OCI-LY3 (cell line): ENCODE results near the gene PHF3.

Source experiments
- H2AFZ ChIP-seq: fragments of 200-600, 300-600 bp; shearing (Covaris generic); 2 replicates; pipeline ENCODE4 v1.6.0; 2014; ENCODE audit warnings: antibody characterized with exemption, low read depth, low read length
- H3K27ac ChIP-seq: fragments of 200-600, 300-600 bp; sonication (generic); 2 replicates; pipeline ENCODE4 v1.5.1; 2014; ENCODE audit warnings: mild to moderate bottlenecking, low read length, moderate library complexity, mixed read lengths
- H3K27me3 ChIP-seq: fragments of 200-600, 300-600 bp; sonication (generic); 2 replicates; pipeline ENCODE4 v1.6.1; 2014; ENCODE audit warnings: low read depth, low read length, mixed read lengths
- H3K36me3 ChIP-seq: fragments of 200-600, 300-600 bp; sonication (generic); replicated peaks from 2 replicates; pipeline ENCODE3; 2014; ENCODE audit warnings: low read depth, low read length, mixed read lengths
- H3K4me1 ChIP-seq: fragments of 300-600, 200-600 bp; sonication (generic); 2 replicates; pipeline ENCODE4 v1.6.1; 2014; ENCODE audit warnings: low read length, mixed read lengths
- H3K4me2 ChIP-seq: fragments of 200-600, 300-600 bp; sonication (generic); 2 replicates; pipeline ENCODE4 v1.6.1; 2014; ENCODE audit warnings: low read length, mixed read lengths
- H3K4me3 ChIP-seq: fragments of 300-600, 200-600 bp; sonication (generic); 2 replicates; pipeline ENCODE4 v1.5.1; 2014; ENCODE audit warnings: antibody characterized with exemption, mild to moderate bottlenecking, low read length, moderate library complexity
- H3K79me2 ChIP-seq: fragments of 300-600, 200-600 bp; shearing (Covaris generic); 2 replicates; pipeline ENCODE4 v1.6.1; 2014; ENCODE audit warnings: mild to moderate bottlenecking, low read length, mixed read lengths
- H3K9ac ChIP-seq: fragments of 300-600, 200-600 bp; shearing (Covaris generic); 2 replicates; pipeline ENCODE4 v1.6.0; 2014; ENCODE audit warnings: mild to moderate bottlenecking, low read length, moderate library complexity
- H3K9me3 ChIP-seq: fragments of 200-600, 300-600 bp; shearing (Covaris generic); 2 replicates; pipeline ENCODE4 v1.6.1; 2014; ENCODE audit warnings: low read length, mixed read lengths; ENCODE audit not compliant: insufficient read depth
- H4K20me1 ChIP-seq: fragments of 200-600, 300-600 bp; sonication (generic); 2 replicates; pipeline ENCODE4 v1.6.1; 2016; ENCODE audit warnings: low read length, mixed read lengths; ENCODE audit not compliant: insufficient read depth
- EZH2phosphoT487 ChIP-seq: fragments of 200-600 bp; shearing (Covaris generic); IDR thresholded peaks from 2 replicates; pipeline ENCODE4 v1.6.1; 2018; ENCODE audit warnings: antibody characterized with exemption, mixed run types, low read depth
- TF ChIP-seq, protein P1 (sequence below): fragments of 200-600, 300-600 bp; sonication (generic); IDR thresholded peaks from 2 replicates; pipeline ENCODE4 v1.5.1; 2014; ENCODE audit warnings: antibody characterized with exemption, low read length, low read depth

The PHF3 gene

DNA sequence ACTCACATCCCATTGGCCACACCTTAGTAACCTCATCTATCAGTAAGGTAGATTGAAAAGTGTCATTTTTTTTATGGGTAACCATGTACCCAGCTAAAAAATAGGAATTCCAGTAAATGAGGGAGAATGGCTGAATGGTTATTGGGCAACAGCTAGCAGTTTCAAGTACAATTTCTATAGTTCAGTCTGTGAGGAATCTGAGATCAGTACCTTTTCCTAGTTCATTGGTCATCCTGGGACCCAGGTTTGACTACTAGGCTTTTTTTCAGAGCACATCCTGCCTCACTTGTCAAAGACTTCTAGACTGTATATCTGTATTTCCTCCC is 28.3 kb downstream of the PHF3 start:
- TF ChIP-seq, protein P1, sequence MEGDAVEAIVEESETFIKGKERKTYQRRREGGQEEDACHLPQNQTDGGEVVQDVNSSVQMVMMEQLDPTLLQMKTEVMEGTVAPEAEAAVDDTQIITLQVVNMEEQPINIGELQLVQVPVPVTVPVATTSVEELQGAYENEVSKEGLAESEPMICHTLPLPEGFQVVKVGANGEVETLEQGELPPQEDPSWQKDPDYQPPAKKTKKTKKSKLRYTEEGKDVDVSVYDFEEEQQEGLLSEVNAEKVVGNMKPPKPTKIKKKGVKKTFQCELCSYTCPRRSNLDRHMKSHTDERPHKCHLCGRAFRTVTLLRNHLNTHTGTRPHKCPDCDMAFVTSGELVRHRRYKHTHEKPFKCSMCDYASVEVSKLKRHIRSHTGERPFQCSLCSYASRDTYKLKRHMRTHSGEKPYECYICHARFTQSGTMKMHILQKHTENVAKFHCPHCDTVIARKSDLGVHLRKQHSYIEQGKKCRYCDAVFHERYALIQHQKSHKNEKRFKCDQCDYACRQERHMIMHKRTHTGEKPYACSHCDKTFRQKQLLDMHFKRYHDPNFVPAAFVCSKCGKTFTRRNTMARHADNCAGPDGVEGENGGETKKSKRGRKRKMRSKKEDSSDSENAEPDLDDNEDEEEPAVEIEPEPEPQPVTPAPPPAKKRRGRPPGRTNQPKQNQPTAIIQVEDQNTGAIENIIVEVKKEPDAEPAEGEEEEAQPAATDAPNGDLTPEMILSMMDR = no peak
- no peak for TF ChIP-seq EZH2phosphoT487
- peaks cover 5% of the 10 kb centered on the region for H3K4me1 ChIP-seq
- H3K27me3 ChIP-seq = no peaks in the 10 kb centered on the region
- H3K4me3 ChIP-seq = no peak overlapping the region
- no peaks in the 10 kb centered on the region for H3K9me3 ChIP-seq
- H4K20me1 ChIP-seq = peaks cover 83% of the 10 kb centered on the region
- no peak overlapping the region for H3K4me2 ChIP-seq
- no peak overlapping the region for H3K27ac ChIP-seq
- H3K79me2 ChIP-seq = peaks cover 75% of the 10 kb centered on the region
- no peak overlapping the region for H3K9ac ChIP-seq
- H2AFZ ChIP-seq = no peak overlapping the region
- no peaks in the 10 kb centered on the region for H3K36me3 ChIP-seq

DNA sequence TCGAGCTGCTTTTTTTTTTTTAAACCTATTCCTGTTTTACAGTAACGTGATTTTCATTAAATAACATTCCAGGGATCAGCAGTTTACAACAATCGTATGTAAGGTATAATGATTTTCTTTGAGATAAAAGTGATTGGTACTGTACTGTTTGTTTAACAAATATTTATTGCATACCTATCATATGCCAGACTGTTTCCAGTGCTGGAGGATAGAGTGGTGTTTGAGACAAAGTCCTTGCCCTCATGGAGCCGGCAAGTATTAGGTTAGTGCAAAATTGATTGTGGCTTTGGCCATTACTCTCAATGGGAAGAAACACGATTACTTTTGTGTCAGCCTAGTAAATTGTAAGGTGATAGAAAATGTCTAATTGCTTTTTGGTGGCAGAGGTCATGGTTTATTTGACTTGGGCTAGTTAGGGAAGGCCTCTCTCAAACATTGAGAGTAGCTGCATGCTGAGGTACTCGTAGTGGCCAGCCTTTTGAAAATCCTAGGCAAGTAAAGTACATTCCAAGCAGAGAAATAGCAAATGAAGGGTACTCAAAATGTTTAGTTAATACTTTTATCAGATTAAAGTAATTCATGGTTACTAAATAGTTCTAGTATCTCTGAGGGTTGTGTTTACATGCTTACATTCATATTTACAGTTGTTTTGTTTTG is 35.6 kb downstream of the PHF3 start:
- Histone ChIP-seq H3K4me3 (no peak overlapping the region), H3K27ac (no peak overlapping the region), H3K36me3 (peaks cover 8% of the 10 kb centered on the region), H3K4me1 (peaks cover 8% of the 10 kb centered on the region), H3K27me3 (no peaks in the 10 kb centered on the region), H4K20me1 (peaks cover 83% of the 10 kb centered on the region), H3K9ac (no peak overlapping the region), H3K9me3 (no peaks in the 10 kb centered on the region), H2AFZ (no peak overlapping the region), H3K4me2 (no peak overlapping the region), H3K79me2 (peaks cover 75% of the 10 kb centered on the region)
- TF ChIP-seq, protein P1 = no peak
- no peak for TF ChIP-seq EZH2phosphoT487

DNA sequence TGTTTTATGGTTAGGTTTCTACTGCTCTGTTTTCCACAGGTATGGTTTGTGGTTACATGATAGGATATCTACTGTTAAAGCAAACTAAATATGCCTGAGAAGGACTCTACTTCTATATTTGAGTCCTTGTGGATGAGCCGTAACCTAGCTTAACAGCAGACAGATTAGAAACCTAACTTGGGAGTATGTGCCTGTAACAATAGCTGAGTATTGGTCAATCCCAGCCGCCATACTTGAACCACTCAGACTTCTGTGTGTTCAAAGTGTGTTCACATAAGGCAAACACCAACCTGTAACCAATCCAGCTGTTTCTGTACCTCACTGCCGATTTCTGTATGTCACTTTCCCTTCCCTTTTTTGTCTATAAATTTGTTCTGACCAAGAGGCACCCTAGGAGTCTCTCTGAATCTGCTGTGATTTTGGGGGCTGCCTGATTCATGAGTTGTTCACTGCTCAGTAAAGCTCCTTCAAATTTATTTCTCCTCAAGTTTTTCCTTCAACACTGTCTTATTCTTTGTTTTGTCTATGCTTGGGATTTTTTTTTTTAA is 37.1 kb downstream of the PHF3 start:
- no peaks in the 10 kb centered on the region for H3K27me3 ChIP-seq
- H3K79me2 ChIP-seq = peaks cover 81% of the 10 kb centered on the region
- no peak overlapping the region for H3K4me3 ChIP-seq
- H3K4me1 ChIP-seq = peaks cover 8% of the 10 kb centered on the region
- no peak overlapping the region for H3K9ac ChIP-seq
- H3K27ac ChIP-seq = no peak overlapping the region
- H3K4me2 ChIP-seq = no peak overlapping the region
- TF ChIP-seq, protein P1 = no peak
- no peak for TF ChIP-seq EZH2phosphoT487
- no peaks in the 10 kb centered on the region for H3K9me3 ChIP-seq
- H2AFZ ChIP-seq = no peak overlapping the region
- peaks cover 87% of the 10 kb centered on the region for H4K20me1 ChIP-seq
- peaks cover 8% of the 10 kb centered on the region for H3K36me3 ChIP-seq

DNA sequence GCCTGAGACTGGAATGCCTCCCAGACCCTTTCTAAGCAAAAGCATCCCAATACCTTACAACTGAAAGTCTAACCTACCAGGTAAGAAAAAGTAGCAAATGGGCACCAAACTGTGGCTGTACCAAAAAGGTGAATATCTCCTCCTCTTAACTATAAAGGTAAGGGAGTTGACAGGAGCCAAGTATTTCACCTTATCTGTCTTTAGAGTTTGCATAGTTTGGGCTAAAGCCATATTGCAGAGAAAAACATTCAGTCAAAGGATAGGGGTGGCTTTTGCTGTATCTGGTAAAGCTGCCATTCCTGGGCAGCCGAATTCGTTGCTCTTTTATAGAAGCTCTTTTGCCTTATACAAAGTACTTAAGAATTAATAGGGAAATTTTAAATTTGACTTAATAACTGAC is 38.1 kb downstream of the PHF3 start:
- H3K9ac ChIP-seq = no peak overlapping the region
- H3K27me3 ChIP-seq = no peaks in the 10 kb centered on the region
- no peak overlapping the region for H2AFZ ChIP-seq
- peaks cover 76% of the 10 kb centered on the region for H3K79me2 ChIP-seq
- peaks cover 84% of the 10 kb centered on the region for H4K20me1 ChIP-seq
- peaks cover 8% of the 10 kb centered on the region for H3K36me3 ChIP-seq
- H3K27ac ChIP-seq = no peak overlapping the region
- no peaks in the 10 kb centered on the region for H3K9me3 ChIP-seq
- H3K4me2 ChIP-seq = no peak overlapping the region
- no peak overlapping the region for H3K4me3 ChIP-seq
- TF ChIP-seq, protein P1 = no peak
- TF ChIP-seq EZH2phosphoT487 = no peak
- peaks cover 8% of the 10 kb centered on the region for H3K4me1 ChIP-seq
